NT2/D1 (cell line): Measurements from ENCODE around the gene ABCA13.

Experiments
- DNase-seq: peaks from one replicate; pipeline ENCODE4 v3.0.0-alpha.2; 2011; ENCODE audit warnings: low read depth, low spot score
- H3K27me3 ChIP-seq: 2 replicates; pipeline ENCODE4 v1.6.0; 2011; ENCODE audit warnings: mild to moderate bottlenecking; ENCODE audit not compliant: insufficient read length, insufficient read depth
- H3K36me3 ChIP-seq: 2 replicates; pipeline ENCODE4 v1.6.1; 2011; ENCODE audit warnings: mild to moderate bottlenecking, low read length, mixed read lengths; ENCODE audit not compliant: insufficient read depth, insufficient read length
- H3K4me1 ChIP-seq: 2 replicates; pipeline ENCODE4 v1.5.1; 2011; ENCODE audit not compliant: insufficient read depth, insufficient read length
- H3K4me3 ChIP-seq: 2 replicates; pipeline ENCODE4 v1.5.1; 2011; ENCODE audit warnings: low read depth; ENCODE audit not compliant: insufficient read length
- H3K9ac ChIP-seq: 2 replicates; pipeline ENCODE4 v1.6.0; 2011; ENCODE audit warnings: low read depth; ENCODE audit not compliant: insufficient read length
- H3K9me3 ChIP-seq: 2 replicates; pipeline ENCODE4 v1.5.1; 2011; ENCODE audit warnings: mild to moderate bottlenecking, low read length; ENCODE audit not compliant: insufficient read depth
- SUZ12 ChIP-seq: IDR thresholded peaks from 2 replicates; pipeline ENCODE4 v1.6.1; 2011; ENCODE audit not compliant: insufficient read length, insufficient read depth; ENCODE audit errors: extremely low read depth
- YY1 ChIP-seq: IDR thresholded peaks from 2 replicates; pipeline ENCODE4 v1.6.1; 2011; ENCODE audit not compliant: insufficient read length, insufficient read depth
- ZNF274 ChIP-seq: IDR thresholded peaks from 2 replicates; pipeline ENCODE4 v1.6.1; 2011; ENCODE audit warnings: mild to moderate bottlenecking, low read depth, low read length

ABCA13 gene

DNA sequence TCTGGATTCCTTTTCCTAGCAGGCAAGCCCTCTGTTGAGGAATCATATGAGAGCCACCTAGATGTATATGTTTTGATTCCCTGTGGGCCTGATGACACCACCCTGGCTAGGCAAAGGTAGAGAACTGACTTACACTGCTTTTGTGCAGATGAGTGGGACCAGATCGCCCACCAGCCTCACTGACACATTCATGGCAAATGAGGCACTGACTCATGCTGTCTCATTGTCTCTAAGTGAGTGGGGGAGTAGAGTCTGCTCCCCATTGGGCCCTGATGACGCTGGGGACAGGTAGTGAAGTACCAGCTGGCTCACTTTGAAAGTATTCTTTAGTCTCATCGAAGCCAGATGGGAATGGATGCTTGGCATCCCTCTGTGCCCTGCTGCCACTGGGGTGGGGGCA is 326.3 kb downstream of the ABCA13 start:
- Histone ChIP-seq H3K4me3 (no peak overlapping the region), H3K9me3 (no peaks in the 10 kb centered on the region), H3K36me3 (no peaks in the 10 kb centered on the region), H3K9ac (no peak overlapping the region), H3K4me1 (no peaks in the 10 kb centered on the region), H3K27me3 (no peaks in the 10 kb centered on the region)
- TF ChIP-seq SUZ12 (no peak), YY1 (no peak), ZNF274 (no peak)
- DNase-seq, result no peak

DNA sequence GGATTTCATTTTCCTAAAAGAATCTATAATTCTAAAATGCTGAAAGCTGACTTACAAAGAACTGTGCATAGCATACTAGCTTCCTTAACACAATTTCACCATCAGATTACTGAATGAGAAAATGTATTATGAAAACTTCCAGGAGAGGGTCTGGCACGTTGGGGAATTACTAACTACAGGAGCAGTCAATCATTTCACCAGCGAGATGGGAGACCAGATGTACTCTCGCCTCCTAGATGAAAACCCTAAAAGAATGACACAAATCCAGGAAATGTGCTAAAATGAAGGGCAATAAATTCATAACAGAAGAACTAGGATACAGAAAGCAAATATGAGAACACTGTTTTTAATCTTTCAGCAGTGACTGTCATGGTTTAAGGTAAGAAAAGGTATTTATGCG is 330.8 kb downstream of the ABCA13 start:
- Histone ChIP-seq H3K9ac (no peak overlapping the region), H3K4me3 (no peak overlapping the region), H3K27me3 (no peaks in the 10 kb centered on the region), H3K4me1 (no peaks in the 10 kb centered on the region), H3K9me3 (no peaks in the 10 kb centered on the region), H3K36me3 (no peaks in the 10 kb centered on the region)
- TF ChIP-seq ZNF274 (no peak), SUZ12 (no peak), YY1 (no peak)
- DNase-seq, result no peak

DNA sequence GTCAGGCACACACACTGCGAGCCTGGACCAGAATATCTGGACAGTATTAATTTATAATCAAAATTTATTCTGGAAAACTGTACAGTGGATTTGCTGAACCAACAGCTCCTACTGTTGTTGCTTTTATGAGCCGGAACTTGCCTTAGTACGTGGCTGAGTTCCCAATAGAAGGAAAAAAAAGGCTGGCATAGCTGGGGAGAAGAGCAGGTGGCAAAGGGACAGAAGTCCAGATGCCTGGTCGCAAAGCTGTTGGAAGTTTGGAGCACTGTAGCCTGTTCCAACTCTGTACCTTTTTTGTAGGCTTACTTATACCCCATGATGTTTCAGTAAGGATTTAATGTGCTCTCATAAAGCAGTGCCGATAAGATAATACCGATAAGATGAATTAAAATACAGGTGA is 333.8 kb downstream of the ABCA13 start:
- Histone ChIP-seq H3K36me3 (no peaks in the 10 kb centered on the region), H3K27me3 (no peaks in the 10 kb centered on the region), H3K4me1 (no peaks in the 10 kb centered on the region), H3K4me3 (no peak overlapping the region), H3K9ac (no peak overlapping the region), H3K9me3 (no peaks in the 10 kb centered on the region)
- TF ChIP-seq YY1 (no peak), ZNF274 (no peak), SUZ12 (no peak)
- DNase-seq, result no peak

DNA sequence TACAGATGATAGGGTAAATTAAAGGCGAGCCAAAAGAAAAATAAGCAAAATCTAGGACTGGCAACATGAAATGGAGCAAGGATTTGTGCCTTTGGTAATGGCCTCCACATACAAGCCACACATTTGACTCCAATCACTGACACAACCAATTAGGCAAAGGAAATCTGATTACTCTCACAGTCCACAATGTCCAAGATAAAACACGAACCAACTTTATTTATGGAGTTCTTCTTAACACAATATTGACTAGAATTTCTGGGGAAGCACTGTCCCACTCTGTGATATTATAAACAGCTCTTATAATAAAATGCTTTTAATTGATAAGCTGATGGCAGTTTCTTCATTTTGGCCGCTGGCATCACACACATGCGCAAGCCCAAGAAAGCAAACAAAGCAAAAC is 334.2 kb downstream of the ABCA13 start:
- Histone ChIP-seq H3K9ac (no peak overlapping the region), H3K9me3 (peaks cover 3% of the 10 kb centered on the region; the same call in 1 of the 2 replicates), H3K4me3 (no peak overlapping the region), H3K27me3 (no peaks in the 10 kb centered on the region), H3K4me1 (no peaks in the 10 kb centered on the region), H3K36me3 (no peaks in the 10 kb centered on the region)
- TF ChIP-seq ZNF274 (no peak), SUZ12 (no peak), YY1 (no peak)
- DNase-seq, result no peak

DNA sequence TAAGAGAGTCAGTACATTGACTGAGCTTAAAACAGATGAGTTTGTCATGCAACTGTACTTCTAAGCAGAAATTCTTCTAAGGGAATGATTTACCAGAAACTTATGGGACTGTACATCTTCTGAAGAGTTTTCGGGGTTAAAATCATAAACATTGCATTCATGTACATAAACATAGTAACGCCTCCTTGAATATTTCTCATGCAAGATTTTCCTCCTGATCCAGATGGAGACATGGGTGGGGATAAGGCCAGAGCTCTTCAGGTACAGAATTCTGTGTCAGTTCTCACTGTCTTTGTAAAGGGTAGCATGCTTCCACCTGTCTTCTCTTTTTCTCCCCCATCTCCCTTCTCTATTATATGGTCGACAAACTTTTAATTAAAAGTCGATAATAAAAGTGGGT is 335.3 kb downstream of the ABCA13 start:
- Histone ChIP-seq H3K4me3 (no peak overlapping the region), H3K9ac (no peak overlapping the region), H3K9me3 (peaks cover 5% of the 10 kb centered on the region; the same call in 1 of the 2 replicates), H3K4me1 (no peaks in the 10 kb centered on the region), H3K27me3 (no peaks in the 10 kb centered on the region), H3K36me3 (no peaks in the 10 kb centered on the region)
- TF ChIP-seq SUZ12 (no peak), YY1 (no peak), ZNF274 (no peak)
- DNase-seq, result no peak

DNA sequence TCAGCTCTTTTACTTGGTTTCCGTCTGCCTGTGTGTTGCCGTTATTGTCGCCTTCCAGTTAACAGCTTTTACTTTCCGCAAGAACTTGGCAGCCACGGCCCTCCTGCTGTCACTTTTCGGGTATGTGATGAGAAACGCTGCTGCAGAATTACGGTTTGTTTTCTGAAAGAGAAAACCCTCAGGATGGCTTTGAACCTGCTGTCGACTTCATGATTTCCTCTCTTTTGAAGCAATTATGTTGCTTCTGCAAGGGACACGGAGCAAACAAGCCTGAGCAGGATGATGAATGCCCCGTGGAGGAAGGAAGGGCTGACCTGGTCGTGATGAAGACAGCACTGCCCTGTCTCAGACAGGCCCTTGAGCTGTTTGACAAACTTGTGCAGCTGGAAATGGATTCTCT is 339.8 kb downstream of the ABCA13 start:
- Histone ChIP-seq H3K9ac (no peak overlapping the region), H3K27me3 (no peaks in the 10 kb centered on the region), H3K4me3 (no peak overlapping the region), H3K9me3 (peaks cover 5% of the 10 kb centered on the region; the same call in 1 of the 2 replicates), H3K36me3 (no peaks in the 10 kb centered on the region), H3K4me1 (no peaks in the 10 kb centered on the region)
- no peak for DNase-seq
- TF ChIP-seq SUZ12, result no peak
- no peak for TF ChIP-seq ZNF274
- no peak for TF ChIP-seq YY1

DNA sequence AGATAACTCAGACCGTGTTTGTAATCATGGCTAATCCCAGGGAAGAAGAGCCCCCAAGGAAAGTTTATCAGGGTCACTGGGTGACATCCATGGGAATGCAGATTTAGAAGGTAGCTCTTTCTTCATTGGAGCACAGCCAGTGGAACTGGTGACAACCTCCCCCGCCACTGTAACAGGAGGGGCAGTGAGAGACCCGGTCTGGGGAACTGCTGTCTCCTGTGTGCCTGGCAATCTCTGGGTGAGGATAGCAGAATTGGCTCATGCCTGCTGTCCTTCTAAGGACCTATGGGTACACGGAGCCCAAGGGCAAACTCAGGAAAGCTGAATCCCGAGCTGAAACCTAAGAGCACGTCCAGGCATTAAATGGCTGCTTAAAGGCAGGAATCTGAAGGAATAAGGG is 341.6 kb downstream of the ABCA13 start:
- Histone ChIP-seq H3K4me1 (no peaks in the 10 kb centered on the region), H3K36me3 (no peaks in the 10 kb centered on the region), H3K9me3 (peaks cover 5% of the 10 kb centered on the region; the same call in 1 of the 2 replicates), H3K27me3 (no peaks in the 10 kb centered on the region), H3K9ac (no peak overlapping the region), H3K4me3 (no peak overlapping the region)
- no peak for TF ChIP-seq YY1
- no peak for TF ChIP-seq SUZ12
- no peak for DNase-seq

DNA sequence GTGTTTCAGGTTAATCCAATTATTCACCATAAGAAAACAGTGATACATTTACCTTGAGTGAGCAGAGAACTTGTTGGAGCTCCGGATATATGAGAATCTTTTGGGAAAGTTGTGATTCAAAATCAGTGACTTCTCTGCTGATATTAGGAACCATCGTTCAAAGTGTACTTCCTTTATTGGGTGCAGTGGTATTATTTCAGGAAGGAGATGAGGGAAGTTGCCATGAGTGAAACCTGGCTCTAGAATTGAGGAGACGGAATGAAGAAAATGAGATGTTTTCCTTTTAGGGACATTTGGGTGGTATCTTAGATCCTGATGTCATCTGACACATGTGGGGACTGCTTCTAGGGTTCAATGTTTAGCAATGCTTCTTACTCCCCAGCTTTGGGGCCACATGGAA is 343.9 kb downstream of the ABCA13 start:
- TF ChIP-seq SUZ12 (no peak), ZNF274 (no peak), YY1 (no peak)
- H3K4me3 ChIP-seq, result no peak overlapping the region
- DNase-seq, result no peak
- no peaks in the 10 kb centered on the region for H3K4me1 ChIP-seq
- no peak overlapping the region for H3K9ac ChIP-seq
- H3K9me3 ChIP-seq, result peaks cover 4% of the 10 kb centered on the region; the same call in 1 of the 2 replicates
- no peaks in the 10 kb centered on the region for H3K27me3 ChIP-seq
- H3K36me3 ChIP-seq, result no peaks in the 10 kb centered on the region
